GM23338 (cell line): ENCODE measurements around the gene NCAPD3. TPM values are rescaled to one million over a fixed set of nuclear protein-coding genes. Genes with fewer than 3 reads are reported as not detected.

Source experiments
- ATAC-seq: fragments of 200-7000 bp; cut with Tn5 transposase; 3 replicates; pipeline ENCODE4 v1.9.1; 2020
- DNase-seq: peaks from one replicate; pipeline ENCODE4 v3.0.0-alpha.2; 2015; ENCODE audit warnings: low spot score
- H2AFZ ChIP-seq: fragments of 200-600 bp; sonication (generic); 2 replicates; pipeline ENCODE4 v1.8.0; 2016; ENCODE audit warnings: antibody characterized with exemption, mild to moderate bottlenecking, moderate library complexity
- H3F3A ChIP-seq: fragments of 200-600 bp; sonication (generic); replicated peaks from 2 replicates; pipeline ENCODE4 v1.8.0; 2017; ENCODE audit warnings: antibody characterized with exemption, mixed run types, low read depth
- H3K27ac ChIP-seq: fragments of 200-600 bp; sonication (generic); 2 replicates; pipeline ENCODE4 v1.6.1; 2016; ENCODE audit warnings: low read depth
- H3K27me3 ChIP-seq: fragments of 200-600 bp; sonication (generic); 2 replicates; pipeline ENCODE4 v1.8.0; 2016; ENCODE audit warnings: mild to moderate bottlenecking, mixed run types, moderate library complexity; ENCODE audit not compliant: insufficient read depth
- H3K36me3 ChIP-seq: fragments of 200-600 bp; sonication (generic); 2 replicates; pipeline ENCODE4 v1.8.0; 2016; ENCODE audit warnings: mild to moderate bottlenecking; ENCODE audit not compliant: insufficient read depth
- H3K4me1 ChIP-seq: fragments of 200-600 bp; sonication (generic); 2 replicates; pipeline ENCODE4 v1.8.0; 2016; ENCODE audit warnings: mild to moderate bottlenecking, moderate library complexity; ENCODE audit not compliant: insufficient read depth
- H3K4me2 ChIP-seq: fragments of 200-600 bp; sonication (generic); 2 replicates; pipeline ENCODE4 v1.7.1; 2017; ENCODE audit warnings: mixed run types
- H3K4me3 ChIP-seq: fragments of 200-600 bp; sonication (generic); 2 replicates; pipeline ENCODE4 v1.6.1; 2016; ENCODE audit warnings: mixed run types
- H3K79me2 ChIP-seq: fragments of 200-600 bp; sonication (generic); replicated peaks from 2 replicates; pipeline ENCODE4 v1.8.0; 2017; ENCODE audit warnings: mild to moderate bottlenecking; ENCODE audit not compliant: insufficient read depth
- H3K9me2 ChIP-seq: fragments of 200-600 bp; sonication (generic); 2 replicates; pipeline ENCODE4 v1.8.0; 2017; ENCODE audit not compliant: insufficient read depth
- H4K20me1 ChIP-seq: fragments of 200-600 bp; sonication (generic); replicated peaks from 2 replicates; pipeline ENCODE4 v1.8.0; 2017; ENCODE audit warnings: mild to moderate bottlenecking; ENCODE audit not compliant: insufficient read depth
- H3K27ac Mint-ChIP-seq: 2 replicates; pipeline ENCODE4 v1.8.0; 2020; ENCODE audit warnings: inconsistent platforms, mild to moderate bottlenecking, moderate library complexity, mixed read lengths
- H3K27me3 Mint-ChIP-seq: 3 replicates; pipeline ENCODE4 v1.8.0; 2022; ENCODE audit warnings: low read depth, mild to moderate bottlenecking, moderate library complexity, mixed read lengths, inconsistent platforms; ENCODE audit not compliant: insufficient read depth, poor library complexity
- H3K36me3 Mint-ChIP-seq: 3 replicates; pipeline ENCODE4 v1.8.0; 2021; ENCODE audit warnings: low read depth, mild to moderate bottlenecking, inconsistent platforms, moderate library complexity, mixed read lengths
- H3K4me1 Mint-ChIP-seq: 3 replicates; pipeline ENCODE4 v1.8.0; 2020; ENCODE audit warnings: mild to moderate bottlenecking, inconsistent platforms, mixed read lengths
- H3K4me3 Mint-ChIP-seq: 3 replicates; pipeline ENCODE4 v1.8.0; 2021; ENCODE audit warnings: moderate library complexity, mild to moderate bottlenecking, inconsistent platforms, mixed read lengths
- H3K9me3 Mint-ChIP-seq: 3 replicates; pipeline ENCODE4 v1.8.0; 2020; ENCODE audit warnings: moderate library complexity, mild to moderate bottlenecking, inconsistent platforms, mixed read lengths
- CREB1 ChIP-seq: fragments of 250-450 bp; sonication (Bioruptor Pico); IDR thresholded peaks from 2 replicates; pipeline ENCODE4 v1.5.0; 2020; ENCODE audit warnings: low read depth, mild to moderate bottlenecking, moderate library complexity
- EZH2 ChIP-seq: fragments of 200-600 bp; sonication (generic); IDR thresholded peaks from one replicate; pipeline ENCODE4 v1.8.0; 2017; ENCODE audit warnings: antibody characterized with exemption, mild to moderate bottlenecking, low read depth; ENCODE audit not compliant: unreplicated experiment
- EZH2phosphoT487 ChIP-seq: fragments of 200-600 bp; sonication (generic); IDR thresholded peaks from one replicate; pipeline ENCODE4 v1.8.1; 2018; ENCODE audit warnings: antibody characterized with exemption; ENCODE audit not compliant: unreplicated experiment
- JUNB ChIP-seq: IDR thresholded peaks from one replicate; pipeline ENCODE4 v1.6.1; 2016; ENCODE audit warnings: antibody characterized with exemption; ENCODE audit not compliant: unreplicated experiment
- NANOG ChIP-seq: IDR thresholded peaks from 2 replicates; pipeline ENCODE4 v1.6.1; 2016; ENCODE audit warnings: antibody characterized with exemption, borderline replicate concordance
- POLR2AphosphoS5 ChIP-seq: IDR thresholded peaks from 2 replicates; pipeline ENCODE4 v1.6.1; 2016; ENCODE audit warnings: antibody characterized with exemption, low read depth
- STAT1 ChIP-seq: IDR thresholded peaks from one replicate; pipeline ENCODE4 v1.6.1; 2016; ENCODE audit warnings: antibody characterized with exemption; ENCODE audit not compliant: unreplicated experiment
- ZNF114 ChIP-seq: fragments of 250-450 bp; sonication (Bioruptor Pico); IDR thresholded peaks from 2 replicates; pipeline ENCODE4 v1.5.0; 2020; ENCODE audit warnings: mild to moderate bottlenecking, moderate library complexity
- ZNF331 ChIP-seq: fragments of 250-450 bp; sonication (Bioruptor Pico); IDR thresholded peaks from 2 replicates; pipeline ENCODE4 v1.5.0; 2020; ENCODE audit warnings: low read depth, mild to moderate bottlenecking, moderate library complexity
- polyA plus RNA-seq: library from polyadenylated mRNA; unstranded; fragments of >200 nt; fragmentation: Nextera tagmentation; extraction: Ambion mirVana; gene quantifications from 2 replicates; pipeline ENCODE4 v1.2.1, GENCODE V29; 2016
- total RNA-seq: library from RNA; depleted of rRNA; stranded (reverse); fragments of >200 nt; shearing (Covaris generic); gene quantifications from 2 replicates; pipeline ENCODE4 v1.2.3, GENCODE V29; 2014
- TF ChIP-seq, protein P1 (sequence below), 2 experiments: fragments of 200-600 bp in 1 of 2; sonication (generic) in 1 of 2; conservative IDR thresholded peaks; 2 replicates each; pipeline versions ENCODE4 v1.5.1 to v1.6.1; 2016 to 2017; ENCODE audit warnings: antibody characterized with exemption in 2 of 2, low read depth in 2 of 2, mild to moderate bottlenecking in 2 of 2, moderate library complexity in 1 of 2
- TF ChIP-seq, protein P2 (sequence below): IDR thresholded peaks from one replicate; pipeline ENCODE4 v1.6.1; 2018; ENCODE audit warnings: antibody characterized with exemption; ENCODE audit not compliant: unreplicated experiment
- TF ChIP-seq, protein P3 (sequence below): IDR thresholded peaks from 2 replicates; pipeline ENCODE4 v1.6.1; 2016; ENCODE audit warnings: antibody characterized with exemption
- TF ChIP-seq, protein P4 (sequence below): fragments of 250-450 bp; sonication (Bioruptor Pico); IDR thresholded peaks from 2 replicates; pipeline ENCODE4 v1.5.0; 2020; ENCODE audit warnings: mild to moderate bottlenecking, moderate library complexity

Gene NCAPD3
- total and polyA plus RNA-seq, 2 experiments from 2014 or later, result 37.1 to 49.8 TPM

DNA sequence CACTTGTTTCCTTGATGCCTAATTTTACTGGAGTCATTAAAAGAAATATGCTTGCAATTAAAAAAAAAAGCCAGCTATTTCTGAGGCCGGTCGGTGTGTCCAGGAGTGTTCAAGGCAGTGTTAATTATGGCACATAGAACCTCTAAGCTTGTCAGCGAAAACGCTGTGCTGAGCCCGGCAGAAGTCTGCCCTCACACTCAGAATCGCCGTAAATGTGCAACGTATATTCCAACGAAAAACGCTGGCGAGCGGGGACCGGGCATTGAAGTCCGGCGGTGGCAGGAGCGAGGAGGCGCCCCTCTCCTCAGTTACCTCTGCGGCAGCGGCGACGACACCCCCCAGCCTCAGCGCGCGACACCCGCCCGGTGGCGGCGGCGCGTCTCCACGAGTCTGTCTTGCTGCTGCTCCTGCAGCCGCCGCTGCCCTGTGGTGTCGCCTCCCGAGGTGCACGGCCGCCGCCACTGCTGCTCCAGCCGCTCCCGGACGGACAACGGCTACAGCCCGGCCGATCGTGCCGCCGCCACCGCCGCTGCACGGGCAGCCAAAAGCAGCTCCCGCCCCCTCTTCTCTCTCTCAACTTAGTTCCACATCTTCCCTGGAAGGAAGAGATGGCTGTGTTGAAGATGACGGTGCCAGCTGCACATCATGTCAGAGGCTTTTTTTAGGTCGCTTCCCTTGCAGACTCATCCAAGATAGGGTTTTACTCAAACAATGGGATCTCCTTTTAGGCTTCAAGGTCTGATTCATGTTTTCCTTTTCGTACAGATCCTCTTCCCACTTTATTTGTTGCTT, 98.9 kb downstream of the NCAPD3 start:
- Mint-ChIP-seq H3K36me3 (no peaks in the 10 kb centered on the region), H3K27ac (no peak overlapping the region), H3K9me3 (no peaks in the 10 kb centered on the region), H3K27me3 (peaks cover 9% of the 10 kb centered on the region), H3K4me1 (peaks cover 42% of the 10 kb centered on the region), H3K4me3 (peak overlapping the region; percentile 73)
- H2AFZ ChIP-seq, result no peak overlapping the region
- H3K79me2 ChIP-seq, result 0 out of 2 replicates have a peak, but pooled peaks cover 6% of the 10 kb centered on the region
- TF ChIP-seq ZNF114 (CRISPR knock-in tag), result no peak
- no peak for TF ChIP-seq ZNF331
- TF ChIP-seq CREB1, result no peak
- TF ChIP-seq, protein P1, sequence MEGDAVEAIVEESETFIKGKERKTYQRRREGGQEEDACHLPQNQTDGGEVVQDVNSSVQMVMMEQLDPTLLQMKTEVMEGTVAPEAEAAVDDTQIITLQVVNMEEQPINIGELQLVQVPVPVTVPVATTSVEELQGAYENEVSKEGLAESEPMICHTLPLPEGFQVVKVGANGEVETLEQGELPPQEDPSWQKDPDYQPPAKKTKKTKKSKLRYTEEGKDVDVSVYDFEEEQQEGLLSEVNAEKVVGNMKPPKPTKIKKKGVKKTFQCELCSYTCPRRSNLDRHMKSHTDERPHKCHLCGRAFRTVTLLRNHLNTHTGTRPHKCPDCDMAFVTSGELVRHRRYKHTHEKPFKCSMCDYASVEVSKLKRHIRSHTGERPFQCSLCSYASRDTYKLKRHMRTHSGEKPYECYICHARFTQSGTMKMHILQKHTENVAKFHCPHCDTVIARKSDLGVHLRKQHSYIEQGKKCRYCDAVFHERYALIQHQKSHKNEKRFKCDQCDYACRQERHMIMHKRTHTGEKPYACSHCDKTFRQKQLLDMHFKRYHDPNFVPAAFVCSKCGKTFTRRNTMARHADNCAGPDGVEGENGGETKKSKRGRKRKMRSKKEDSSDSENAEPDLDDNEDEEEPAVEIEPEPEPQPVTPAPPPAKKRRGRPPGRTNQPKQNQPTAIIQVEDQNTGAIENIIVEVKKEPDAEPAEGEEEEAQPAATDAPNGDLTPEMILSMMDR (conservative IDR thresholded peaks at IDR 0.05; ENCODE audit: low read depth in 2 of 2), result no peak
- TF ChIP-seq, protein P2, sequence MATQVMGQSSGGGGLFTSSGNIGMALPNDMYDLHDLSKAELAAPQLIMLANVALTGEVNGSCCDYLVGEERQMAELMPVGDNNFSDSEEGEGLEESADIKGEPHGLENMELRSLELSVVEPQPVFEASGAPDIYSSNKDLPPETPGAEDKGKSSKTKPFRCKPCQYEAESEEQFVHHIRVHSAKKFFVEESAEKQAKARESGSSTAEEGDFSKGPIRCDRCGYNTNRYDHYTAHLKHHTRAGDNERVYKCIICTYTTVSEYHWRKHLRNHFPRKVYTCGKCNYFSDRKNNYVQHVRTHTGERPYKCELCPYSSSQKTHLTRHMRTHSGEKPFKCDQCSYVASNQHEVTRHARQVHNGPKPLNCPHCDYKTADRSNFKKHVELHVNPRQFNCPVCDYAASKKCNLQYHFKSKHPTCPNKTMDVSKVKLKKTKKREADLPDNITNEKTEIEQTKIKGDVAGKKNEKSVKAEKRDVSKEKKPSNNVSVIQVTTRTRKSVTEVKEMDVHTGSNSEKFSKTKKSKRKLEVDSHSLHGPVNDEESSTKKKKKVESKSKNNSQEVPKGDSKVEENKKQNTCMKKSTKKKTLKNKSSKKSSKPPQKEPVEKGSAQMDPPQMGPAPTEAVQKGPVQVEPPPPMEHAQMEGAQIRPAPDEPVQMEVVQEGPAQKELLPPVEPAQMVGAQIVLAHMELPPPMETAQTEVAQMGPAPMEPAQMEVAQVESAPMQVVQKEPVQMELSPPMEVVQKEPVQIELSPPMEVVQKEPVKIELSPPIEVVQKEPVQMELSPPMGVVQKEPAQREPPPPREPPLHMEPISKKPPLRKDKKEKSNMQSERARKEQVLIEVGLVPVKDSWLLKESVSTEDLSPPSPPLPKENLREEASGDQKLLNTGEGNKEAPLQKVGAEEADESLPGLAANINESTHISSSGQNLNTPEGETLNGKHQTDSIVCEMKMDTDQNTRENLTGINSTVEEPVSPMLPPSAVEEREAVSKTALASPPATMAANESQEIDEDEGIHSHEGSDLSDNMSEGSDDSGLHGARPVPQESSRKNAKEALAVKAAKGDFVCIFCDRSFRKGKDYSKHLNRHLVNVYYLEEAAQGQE, result no peak
- TF ChIP-seq POLR2AphosphoS5, result no peak
- no peak for TF ChIP-seq EZH2phosphoT487
- TF ChIP-seq, protein P3, sequence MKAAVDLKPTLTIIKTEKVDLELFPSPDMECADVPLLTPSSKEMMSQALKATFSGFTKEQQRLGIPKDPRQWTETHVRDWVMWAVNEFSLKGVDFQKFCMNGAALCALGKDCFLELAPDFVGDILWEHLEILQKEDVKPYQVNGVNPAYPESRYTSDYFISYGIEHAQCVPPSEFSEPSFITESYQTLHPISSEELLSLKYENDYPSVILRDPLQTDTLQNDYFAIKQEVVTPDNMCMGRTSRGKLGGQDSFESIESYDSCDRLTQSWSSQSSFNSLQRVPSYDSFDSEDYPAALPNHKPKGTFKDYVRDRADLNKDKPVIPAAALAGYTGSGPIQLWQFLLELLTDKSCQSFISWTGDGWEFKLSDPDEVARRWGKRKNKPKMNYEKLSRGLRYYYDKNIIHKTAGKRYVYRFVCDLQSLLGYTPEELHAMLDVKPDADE, result no peak
- no peak for TF ChIP-seq JUNB
- no peak for TF ChIP-seq NANOG
- TF ChIP-seq, protein P4, sequence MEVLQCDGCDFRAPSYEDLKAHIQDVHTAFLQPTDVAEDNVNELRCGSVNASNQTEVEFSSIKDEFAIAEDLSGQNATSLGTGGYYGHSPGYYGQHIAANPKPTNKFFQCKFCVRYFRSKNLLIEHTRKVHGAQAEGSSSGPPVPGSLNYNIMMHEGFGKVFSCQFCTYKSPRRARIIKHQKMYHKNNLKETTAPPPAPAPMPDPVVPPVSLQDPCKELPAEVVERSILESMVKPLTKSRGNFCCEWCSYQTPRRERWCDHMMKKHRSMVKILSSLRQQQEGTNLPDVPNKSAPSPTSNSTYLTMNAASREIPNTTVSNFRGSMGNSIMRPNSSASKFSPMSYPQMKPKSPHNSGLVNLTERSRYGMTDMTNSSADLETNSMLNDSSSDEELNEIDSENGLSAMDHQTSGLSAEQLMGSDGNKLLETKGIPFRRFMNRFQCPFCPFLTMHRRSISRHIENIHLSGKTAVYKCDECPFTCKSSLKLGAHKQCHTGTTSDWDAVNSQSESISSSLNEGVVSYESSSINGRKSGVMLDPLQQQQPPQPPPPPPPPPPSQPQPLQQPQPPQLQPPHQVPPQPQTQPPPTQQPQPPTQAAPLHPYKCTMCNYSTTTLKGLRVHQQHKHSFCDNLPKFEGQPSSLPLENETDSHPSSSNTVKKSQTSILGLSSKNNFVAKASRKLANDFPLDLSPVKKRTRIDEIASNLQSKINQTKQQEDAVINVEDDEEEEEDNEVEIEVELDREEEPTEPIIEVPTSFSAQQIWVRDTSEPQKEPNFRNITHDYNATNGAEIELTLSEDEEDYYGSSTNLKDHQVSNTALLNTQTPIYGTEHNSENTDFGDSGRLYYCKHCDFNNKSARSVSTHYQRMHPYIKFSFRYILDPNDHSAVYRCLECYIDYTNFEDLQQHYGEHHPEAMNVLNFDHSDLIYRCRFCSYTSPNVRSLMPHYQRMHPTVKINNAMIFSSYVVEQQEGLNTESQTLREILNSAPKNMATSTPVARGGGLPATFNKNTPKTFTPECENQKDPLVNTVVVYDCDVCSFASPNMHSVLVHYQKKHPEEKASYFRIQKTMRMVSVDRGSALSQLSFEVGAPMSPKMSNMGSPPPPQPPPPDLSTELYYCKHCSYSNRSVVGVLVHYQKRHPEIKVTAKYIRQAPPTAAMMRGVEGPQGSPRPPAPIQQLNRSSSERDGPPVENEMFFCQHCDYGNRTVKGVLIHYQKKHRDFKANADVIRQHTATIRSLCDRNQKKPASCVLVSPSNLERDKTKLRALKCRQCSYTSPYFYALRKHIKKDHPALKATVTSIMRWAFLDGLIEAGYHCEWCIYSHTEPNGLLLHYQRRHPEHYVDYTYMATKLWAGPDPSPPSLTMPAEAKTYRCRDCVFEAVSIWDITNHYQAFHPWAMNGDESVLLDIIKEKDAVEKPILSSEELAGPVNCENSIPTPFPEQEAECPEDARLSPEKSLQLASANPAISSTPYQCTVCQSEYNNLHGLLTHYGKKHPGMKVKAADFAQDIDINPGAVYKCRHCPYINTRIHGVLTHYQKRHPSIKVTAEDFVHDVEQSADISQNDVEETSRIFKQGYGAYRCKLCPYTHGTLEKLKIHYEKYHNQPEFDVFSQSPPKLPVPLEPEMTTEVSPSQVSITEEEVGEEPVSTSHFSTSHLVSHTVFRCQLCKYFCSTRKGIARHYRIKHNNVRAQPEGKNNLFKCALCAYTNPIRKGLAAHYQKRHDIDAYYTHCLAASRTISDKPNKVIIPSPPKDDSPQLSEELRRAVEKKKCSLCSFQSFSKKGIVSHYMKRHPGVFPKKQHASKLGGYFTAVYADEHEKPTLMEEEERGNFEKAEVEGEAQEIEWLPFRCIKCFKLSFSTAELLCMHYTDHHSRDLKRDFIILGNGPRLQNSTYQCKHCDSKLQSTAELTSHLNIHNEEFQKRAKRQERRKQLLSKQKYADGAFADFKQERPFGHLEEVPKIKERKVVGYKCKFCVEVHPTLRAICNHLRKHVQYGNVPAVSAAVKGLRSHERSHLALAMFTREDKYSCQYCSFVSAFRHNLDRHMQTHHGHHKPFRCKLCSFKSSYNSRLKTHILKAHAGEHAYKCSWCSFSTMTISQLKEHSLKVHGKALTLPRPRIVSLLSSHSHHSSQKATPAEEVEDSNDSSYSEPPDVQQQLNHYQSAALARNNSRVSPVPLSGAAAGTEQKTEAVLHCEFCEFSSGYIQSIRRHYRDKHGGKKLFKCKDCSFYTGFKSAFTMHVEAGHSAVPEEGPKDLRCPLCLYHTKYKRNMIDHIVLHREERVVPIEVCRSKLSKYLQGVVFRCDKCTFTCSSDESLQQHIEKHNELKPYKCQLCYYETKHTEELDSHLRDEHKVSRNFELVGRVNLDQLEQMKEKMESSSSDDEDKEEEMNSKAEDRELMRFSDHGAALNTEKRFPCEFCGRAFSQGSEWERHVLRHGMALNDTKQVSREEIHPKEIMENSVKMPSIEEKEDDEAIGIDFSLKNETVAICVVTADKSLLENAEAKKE, result no peak
- TF ChIP-seq STAT1, result no peak
- TF ChIP-seq EZH2, result no peak
- H3K4me3 ChIP-seq, result peak overlapping the region; percentile 53
- H3F3A ChIP-seq, result peaks cover 7% of the 10 kb centered on the region; the same call in 1 of the 2 replicates
- ATAC-seq (peak; percentile 92), DNase-seq (peak; percentile 81)
- no peaks in the 10 kb centered on the region for H3K36me3 ChIP-seq
- peaks cover 15% of the 10 kb centered on the region; the same call in 1 of the 2 replicates for H3K27me3 ChIP-seq
- no peak overlapping the region for H3K27ac ChIP-seq
- H3K9me2 ChIP-seq, result no peaks in the 10 kb centered on the region
- peak overlapping the region; percentile 82 for H3K4me2 ChIP-seq
- peaks cover 8% of the 10 kb centered on the region for H4K20me1 ChIP-seq
- peaks cover 29% of the 10 kb centered on the region for H3K4me1 ChIP-seq
